ENCODE results near the gene SLIT3. TPM values are rescaled to one million over a fixed set of nuclear protein-coding genes. Genes with fewer than 3 reads are reported as not detected.

SLIT3 gene
- polyA plus RNA-seq, 1 of the 3 experiments (the other 2 are of a cell fraction) = 119 TPM

- Histone ChIP-seq H3K4me3 (ENCODE audit: low read depth in 2 of 2, low read length in 1 of 2) (no peak overlapping the region), H3K9ac (no peak overlapping the region), H3K9me2 (no peaks in the 10 kb centered on the region), H3K36me3 (replicated peaks in 1 of 2; ENCODE audit: control insufficient read depth in 1 of 2, insufficient read depth in 2 of 2, low read length in 1 of 2) (peaks cover 3 to 10% of the 10 kb centered on the region in 2 experiments), H3K79me2 (ENCODE audit: insufficient read depth) (no peaks in the 10 kb centered on the region), H4K20me1 (ENCODE audit: insufficient read depth) (no peaks in the 10 kb centered on the region), H2AFZ (ENCODE audit: low read depth) (no peak overlapping the region), H3K4me1 (ENCODE audit: control insufficient read depth in 1 of 2, insufficient read depth in 2 of 2, low read depth in 1 of 2, low read length in 1 of 2) (peaks cover 0 to 24% of the 10 kb centered on the region in 2 experiments; a peak in 2 of 4 replicates), H3F3A (replicated peaks; ENCODE audit: insufficient read depth) (no peaks in the 10 kb centered on the region), H3K27ac (ENCODE audit: low read depth in 2 of 2, low read length in 1 of 2) (peak overlapping the region in 1 of 2 experiments; percentile 42; a peak in 3 of 4 replicates), H3K9me3 (no peaks in the 10 kb centered on the region), H3K27me3 (ENCODE audit: insufficient read depth) (no peaks in the 10 kb centered on the region), H3K4me2 (no peak overlapping the region)
- ChIA-PET POLR2A (no interaction called here), CTCF (interaction anchor here (1.7 kb wide), 1 partner anchor 107 kb away, joined by 6 read pairs; no protein-coding TSS in a partner anchor)
- WGBS (ENCODE audit: low lambda C conversion rate) = 92% methylated on average over 6 of the region's 7 CpGs
- DNase-seq = no peak
- TF ChIP-seq YY1 (IDR thresholded peaks at IDR 0.05; ENCODE audit: low read depth) (peak; percentile 64; the same call in 1 of the 2 replicates), IRF3 (IDR thresholded peaks at IDR 0.05; ENCODE audit: low read depth, low read length) (no peak)
These were observed 206.1 kb downstream of the SLIT3 start for GRCh38 chr5:169094586-169095409.

- Histone ChIP-seq H2AFZ (ENCODE audit: low read depth) (no peak overlapping the region), H3K4me1 (ENCODE audit: control insufficient read depth in 1 of 2, insufficient read depth in 2 of 2, low read depth in 1 of 2, low read length in 1 of 2) (no peaks in the 10 kb centered on the region; a peak in 2 of 4 replicates), H3K4me3 (ENCODE audit: low read depth in 2 of 2, low read length in 1 of 2) (no peak overlapping the region), H3K9me2 (no peaks in the 10 kb centered on the region), H3K4me2 (no peak overlapping the region), H3K79me2 (ENCODE audit: insufficient read depth) (no peaks in the 10 kb centered on the region), H3F3A (replicated peaks; ENCODE audit: insufficient read depth) (no peaks in the 10 kb centered on the region), H3K9me3 (no peaks in the 10 kb centered on the region), H4K20me1 (ENCODE audit: insufficient read depth) (0 out of 2 replicates have a peak, but pooled peaks cover 5% of the 10 kb centered on the region), H3K9ac (no peak overlapping the region), H3K27me3 (ENCODE audit: insufficient read depth) (no peaks in the 10 kb centered on the region), H3K27ac (ENCODE audit: low read depth in 2 of 2, low read length in 1 of 2) (no peak overlapping the region), H3K36me3 (replicated peaks in 1 of 2; ENCODE audit: control insufficient read depth in 1 of 2, insufficient read depth in 2 of 2, low read length in 1 of 2) (peaks cover 3 to 4% of the 10 kb centered on the region in 2 experiments)
- ChIA-PET POLR2A (no interaction called here), CTCF (interaction anchor here (0.5 kb wide), 1 partner anchor 47 kb away, joined by 3 read pairs; no protein-coding TSS in a partner anchor)
- no peak for DNase-seq
- WGBS (ENCODE audit: low lambda C conversion rate) = 92% methylated on average over 5 of the region's 9 CpGs
- TF ChIP-seq MEF2A (IDR thresholded peaks at IDR 0.05; ENCODE audit: borderline replicate concordance, low read depth) = no peak
- TF ChIP-seq TCF12 (IDR thresholded peaks at IDR 0.05) = no peak
- no peak for TF ChIP-seq USF1 (IDR thresholded peaks at IDR 0.05; ENCODE audit: borderline replicate concordance, low read depth)
- TF ChIP-seq MXI1 (IDR thresholded peaks at IDR 0.05; ENCODE audit: low read depth, low read length) = no peak
- no peak for TF ChIP-seq ZBTB33 (IDR thresholded peaks at IDR 0.05; ENCODE audit: borderline replicate concordance, low read depth)
- no peak for TF ChIP-seq NRF1 (IDR thresholded peaks at IDR 0.05; ENCODE audit: low read depth, low read length)
- no peak for TF ChIP-seq GABPA (IDR thresholded peaks at IDR 0.05; ENCODE audit: low read depth)
- TF ChIP-seq ELF1 (IDR thresholded peaks at IDR 0.05) = no peak
- no peak for TF ChIP-seq GATA2 (CRISPR knock-in tag; IDR thresholded peaks at IDR 0.05)
- no peak for TF ChIP-seq TEAD4 (IDR thresholded peaks at IDR 0.05; ENCODE audit: borderline replicate concordance, insufficient read depth)
- no peak for TF ChIP-seq EZH2phosphoT487 (IDR thresholded peaks at IDR 0.05; ENCODE audit: borderline replicate concordance, low read depth)
- no peak for TF ChIP-seq RXRA (IDR thresholded peaks at IDR 0.05; ENCODE audit: borderline replicate concordance, low read depth)
- no peak for TF ChIP-seq CTCF (IDR thresholded peaks at IDR 0.05)
- no peak for TF ChIP-seq JUND (IDR thresholded peaks at IDR 0.05)
- TF ChIP-seq USF2 (IDR thresholded peaks at IDR 0.05; ENCODE audit: borderline replicate concordance, low read depth, low read length) = no peak
- TF ChIP-seq RFX5 (IDR thresholded peaks at IDR 0.05; ENCODE audit: low read length) = no peak
- no peak for TF ChIP-seq SIN3A (IDR thresholded peaks at IDR 0.05; ENCODE audit: borderline replicate concordance, low read depth, low read length)
These were observed 209.5 kb downstream of the SLIT3 start for GRCh38 chr5:169091396-169091980.

All from SK-N-SH (cell line).